GM18868 (cell line): ENCODE data around the gene ABO.
"Not testable (repeated sequence)": the region's sequence is repeated elsewhere in the genome, so short reads cannot be mapped to it uniquely, and the experiment has no call there.

Experiments
- ATAC-seq: cut with Tn5 transposase; IDR thresholded peaks from one replicate; pipeline ENCODE4 v1.9.1; 2021; ENCODE audit warnings: mild to moderate bottlenecking, moderate library complexity; ENCODE audit not compliant: unreplicated experiment

Gene ABO

GRCh38 chr9:133290751-133291302 is 15.8 kb upstream of the ABO start:
- ATAC-seq, result no peak

- ATAC-seq, result no peak
Observed at GRCh38 chr9:133286523-133286922, 11.5 kb upstream of the ABO start.

- ATAC-seq, result no peak
Observed at GRCh38 chr9:133285252-133285775, 10.3 kb upstream of the ABO start.

- ATAC-seq, result no peak
Observed at GRCh38 chr9:133284362-133284761, 9.4 kb upstream of the ABO start.

- not testable (repeated sequence) for ATAC-seq
Observed at GRCh38 chr9:133283255-133284032, 8.4 kb upstream of the ABO start.

- ATAC-seq, result no peak
Observed at GRCh38 chr9:133282464-133283238, 7.7 kb upstream of the ABO start.

GRCh38 chr9:133280392-133280791 is 5.4 kb upstream of the ABO start:
- no peak for ATAC-seq

GRCh38 chr9:133278161-133279114 is 3.4 kb upstream of the ABO start:
- no peak for ATAC-seq

- ATAC-seq, result no peak
Observed at GRCh38 chr9:133277467-133277866, 2.5 kb upstream of the ABO start.

- no peak for ATAC-seq
Observed at GRCh38 chr9:133276923-133277322, 1.9 kb upstream of the ABO start.

- no peak for ATAC-seq
Observed at GRCh38 chr9:133276001-133276884, 1.2 kb upstream of the ABO start.

- no peak for ATAC-seq
Observed at GRCh38 chr9:133274236-133275104, 531 bp downstream of the ABO start.

- ATAC-seq, result no peak
Observed at GRCh38 chr9:133273819-133274218, 1.2 kb downstream of the ABO start.

- ATAC-seq, result no peak
Observed at GRCh38 chr9:133273098-133273497, 1.9 kb downstream of the ABO start.

GRCh38 chr9:133269537-133270362 is 5.3 kb downstream of the ABO start:
- no peak for ATAC-seq

GRCh38 chr9:133269136-133269535 is 5.9 kb downstream of the ABO start:
- ATAC-seq, result not testable (repeated sequence)

GRCh38 chr9:133268335-133269056 is 6.5 kb downstream of the ABO start:
- ATAC-seq, result no peak
